ENCODE data around the gene SLC35G6.

GRCh38 chr17:7509937-7510336 lies 28.7 kb downstream of the SLC35G6 start:
- TF ChIP-seq, protein P1, sequence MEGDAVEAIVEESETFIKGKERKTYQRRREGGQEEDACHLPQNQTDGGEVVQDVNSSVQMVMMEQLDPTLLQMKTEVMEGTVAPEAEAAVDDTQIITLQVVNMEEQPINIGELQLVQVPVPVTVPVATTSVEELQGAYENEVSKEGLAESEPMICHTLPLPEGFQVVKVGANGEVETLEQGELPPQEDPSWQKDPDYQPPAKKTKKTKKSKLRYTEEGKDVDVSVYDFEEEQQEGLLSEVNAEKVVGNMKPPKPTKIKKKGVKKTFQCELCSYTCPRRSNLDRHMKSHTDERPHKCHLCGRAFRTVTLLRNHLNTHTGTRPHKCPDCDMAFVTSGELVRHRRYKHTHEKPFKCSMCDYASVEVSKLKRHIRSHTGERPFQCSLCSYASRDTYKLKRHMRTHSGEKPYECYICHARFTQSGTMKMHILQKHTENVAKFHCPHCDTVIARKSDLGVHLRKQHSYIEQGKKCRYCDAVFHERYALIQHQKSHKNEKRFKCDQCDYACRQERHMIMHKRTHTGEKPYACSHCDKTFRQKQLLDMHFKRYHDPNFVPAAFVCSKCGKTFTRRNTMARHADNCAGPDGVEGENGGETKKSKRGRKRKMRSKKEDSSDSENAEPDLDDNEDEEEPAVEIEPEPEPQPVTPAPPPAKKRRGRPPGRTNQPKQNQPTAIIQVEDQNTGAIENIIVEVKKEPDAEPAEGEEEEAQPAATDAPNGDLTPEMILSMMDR (conservative IDR thresholded peaks at IDR 0.05) = no peak
- TF ChIP-seq ZFX (IDR thresholded peaks at IDR 0.05) = no peak
